Left colon (tissue), 2 donors: ENCODE data around the gene DNAL1. TPM values are rescaled to one million over a fixed set of nuclear protein-coding genes. Genes with fewer than 3 reads are reported as not detected.

Experiments
- ATAC-seq: fragments of 200-7000 bp; cut with Tn5 transposase; one replicate; pipeline ENCODE4 v1.9.1; 2020; ENCODE audit warnings: mild to moderate bottlenecking, moderate library complexity
- DNase-seq, 2 donors: peaks; one replicate each; pipeline ENCODE4 v3.0.0-alpha.2; 2020
- intact Hi-C, 2 donors: fragments of 100-400 bp; cut with DNase I in 1 of 2; cut with micrococcal nuclease in 1 of 2; formaldehyde crosslinking; loops; one replicate each; pipeline versions ENCODE4 v1.11.2 to v1.14.0; 2022; cut with DNase I, micrococcal nuclease
- total RNA-seq, 2 donors: library from RNA; stranded (reverse); fragmentation: NEBNext Ultra II Directional; extraction: Animal tissue kit (Norgen Biotek cat#: 25700); gene quantifications; one replicate each; pipeline ENCODE4 v1.2.1, GENCODE V29; 2021
- donor health status: DM: no; HTN: no; CAD: no.
- donor health status: DM: yes; HTN: yes; CAD: no.

The DNAL1 gene
- total RNA-seq, 2 donors from 2014 or later = 6.3 to 6.4 TPM

- DNase-seq = no peak
- intact Hi-C loops = no loop called here
- ATAC-seq = no peak
These were observed 73.8 kb downstream of the DNAL1 start for GRCh38 chr14:73718418-73719251.

GRCh38 chr14:73719361-73719760 is 74.6 kb downstream of the DNAL1 start:
- ATAC-seq = no peak
- intact Hi-C loops = no loop called here

DNA sequence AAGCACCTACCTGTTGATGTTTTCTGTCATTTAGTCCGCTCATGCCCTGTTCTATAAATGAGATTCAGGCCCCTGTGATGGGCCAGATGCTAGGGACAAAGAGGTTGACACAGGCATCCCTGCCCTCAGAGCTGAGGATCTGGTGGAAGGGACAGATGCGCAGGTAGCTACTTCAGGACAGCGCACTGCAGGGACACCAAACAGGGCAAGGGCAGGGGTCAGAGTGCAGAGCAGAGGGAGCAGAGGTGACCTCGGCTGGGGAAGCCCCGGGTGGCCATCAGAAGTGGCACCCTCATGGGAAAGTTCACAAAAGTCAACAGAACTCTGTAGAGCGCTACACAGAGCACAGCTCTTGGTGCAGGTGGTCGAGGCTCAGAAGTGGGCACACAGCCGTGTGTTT is 75.0 kb downstream of the DNAL1 start:
- DNase-seq (no peak), ATAC-seq (no peak)
- intact Hi-C loops = loop anchor here in 1 of 2 donors (10.0 kb wide), 1 partner anchor 105 kb away; no protein-coding TSS in a partner anchor

More at GRCh38 chr14:73719361-73719760, 74.6 kb downstream of the DNAL1 start:
- DNase-seq = no peak

- intact Hi-C loops = loop anchor here in 1 of 2 donors (10.0 kb wide), 1 partner anchor 104 kb away; no protein-coding TSS in a partner anchor
- ATAC-seq (no peak), DNase-seq (no peak)
These were observed 75.8 kb downstream of the DNAL1 start for GRCh38 chr14:73720636-73721035.

GRCh38 chr14:73721101-73721821 is 76.5 kb downstream of the DNAL1 start:
- ATAC-seq = peak; percentile 30
- intact Hi-C loops = loop anchor here in 1 of 2 donors (10.0 kb wide), 1 partner anchor 104 kb away; no protein-coding TSS in a partner anchor
- no peak for DNase-seq

GRCh38 chr14:73722581-73722980 is 77.8 kb downstream of the DNAL1 start:
- intact Hi-C loops = loop anchor here in 1 of 2 donors (10.0 kb wide), 1 partner anchor 102 kb away; no protein-coding TSS in a partner anchor
- no peak for DNase-seq
- no peak for ATAC-seq

- intact Hi-C loops = loop anchor here in 1 of 2 donors (10.0 kb wide), 1 partner anchor 101 kb away; no protein-coding TSS in a partner anchor
- ATAC-seq (no peak), DNase-seq (no peak)
These were observed 78.6 kb downstream of the DNAL1 start for GRCh38 chr14:73723406-73723796.

- intact Hi-C loops = loop anchor here in 1 of 2 donors (10.0 kb wide), 1 partner anchor 101 kb away; no protein-coding TSS in a partner anchor
- ATAC-seq (no peak), DNase-seq (no peak)
These were observed 79.2 kb downstream of the DNAL1 start for GRCh38 chr14:73723797-73724661.

GRCh38 chr14:73724696-73725095 is 79.9 kb downstream of the DNAL1 start:
- ATAC-seq = no peak
- intact Hi-C loops = loop anchor here (5.0 to 10.0 kb wide), 2 partner anchors 100 to 103 kb away; no protein-coding TSS in a partner anchor
- DNase-seq = no peak

DNA sequence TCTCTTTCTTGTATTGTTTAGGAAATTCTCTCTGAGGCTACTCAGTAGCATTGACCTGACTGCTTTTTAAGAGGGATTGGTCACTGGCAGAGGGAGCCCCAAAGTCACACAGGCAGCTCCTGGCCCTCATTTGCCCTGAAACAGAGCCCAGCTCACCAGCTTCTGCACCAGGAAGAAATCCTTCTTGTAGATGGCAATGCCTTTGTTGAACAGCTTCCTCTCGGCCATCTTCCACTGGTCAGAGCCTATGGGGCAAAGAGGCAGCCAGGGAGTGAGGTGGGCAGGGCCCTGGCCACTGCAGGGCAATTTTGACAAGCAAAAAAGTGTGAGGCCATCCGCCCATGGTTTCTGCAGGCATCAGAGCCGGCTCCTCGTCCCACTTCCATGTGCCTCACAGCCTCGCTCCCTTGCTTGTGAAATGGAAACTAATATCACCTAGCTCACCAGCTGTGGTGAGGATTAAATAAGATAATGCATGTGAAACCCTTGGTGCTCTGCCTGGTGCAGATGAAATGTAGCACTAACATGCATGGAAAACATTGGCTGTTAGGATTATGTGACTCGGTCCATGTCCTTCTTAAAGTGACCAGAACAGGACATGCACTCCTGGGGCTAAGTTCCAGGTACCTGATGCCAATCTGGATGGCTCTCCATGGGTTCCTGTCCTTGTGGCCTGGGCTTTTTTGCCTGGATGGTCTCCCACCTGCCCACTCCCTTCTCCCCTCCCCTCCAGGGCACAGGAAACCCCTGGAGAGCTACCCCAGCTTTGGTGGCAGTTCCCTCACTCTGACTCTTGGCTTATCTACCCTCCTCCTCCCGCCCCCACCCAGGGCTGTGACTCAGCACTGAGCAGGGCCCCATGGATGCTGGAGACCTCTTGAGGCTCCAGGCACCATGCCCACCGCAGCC is 80.6 kb downstream of the DNAL1 start:
- ATAC-seq (no peak), DNase-seq (no peak)
- intact Hi-C loops = loop anchor here (5.0 to 10.0 kb wide), 2 partner anchors 99 to 102 kb away; no protein-coding TSS in a partner anchor

DNA sequence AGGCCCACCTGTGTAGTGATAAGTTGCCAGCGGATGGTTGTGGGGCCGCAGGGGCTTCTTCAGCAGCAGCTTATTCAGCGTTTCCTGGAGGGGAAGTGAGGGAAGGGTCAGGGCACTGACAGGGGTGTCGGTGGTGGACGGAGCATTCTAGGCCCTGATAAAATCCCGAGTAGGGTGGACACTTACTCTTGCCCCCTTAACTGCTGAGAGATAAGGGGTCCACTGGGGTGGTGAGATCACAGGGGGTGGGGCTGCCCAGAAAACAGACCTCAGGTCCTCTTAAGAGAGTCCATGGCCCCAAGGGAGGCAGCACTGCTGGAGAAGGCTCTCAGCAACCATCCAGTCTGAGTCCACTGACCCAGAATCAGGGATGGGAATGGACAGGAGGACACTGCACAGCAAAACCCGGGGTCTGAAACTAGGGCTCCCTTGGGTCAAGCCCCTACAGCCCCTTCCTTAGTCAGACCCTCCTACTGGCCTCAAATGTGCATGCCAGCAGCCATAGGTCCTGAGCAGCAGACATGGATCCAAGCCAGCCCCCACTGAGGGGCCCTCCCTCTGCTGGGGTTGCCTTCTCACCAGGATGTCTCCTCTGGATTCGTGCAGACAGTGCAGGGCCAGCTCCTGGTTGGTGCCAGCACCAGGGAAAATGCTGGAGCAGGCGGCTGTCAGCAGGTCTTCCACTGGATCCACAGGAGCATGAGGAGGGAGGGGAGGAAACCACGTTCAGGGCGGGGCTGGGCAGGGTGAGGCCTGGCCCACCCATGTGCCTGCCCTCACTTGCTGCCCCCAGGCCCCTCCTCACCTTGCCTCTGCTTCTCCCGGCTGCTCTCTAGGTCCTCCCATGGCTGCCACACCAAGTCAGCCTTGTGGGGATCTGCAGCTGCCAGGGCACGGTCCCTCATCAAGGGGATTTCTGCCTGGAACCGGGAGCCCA is 81.5 kb downstream of the DNAL1 start:
- peak in 1 of 2 donors; percentile 18 for DNase-seq
- intact Hi-C loops = loop anchor here (5.0 to 10.0 kb wide), 2 partner anchors 99 to 101 kb away; no protein-coding TSS in a partner anchor
- ATAC-seq = no peak

GRCh38 chr14:73727166-73727565 is 82.4 kb downstream of the DNAL1 start:
- intact Hi-C loops = loop anchor here (5.0 to 10.0 kb wide), 2 partner anchors 98 to 100 kb away; no protein-coding TSS in a partner anchor
- no peak for ATAC-seq

GRCh38 chr14:73728717-73729330 is 84.0 kb downstream of the DNAL1 start:
- DNase-seq (peak; percentile 88 to 94), ATAC-seq (peak; percentile 80)
- intact Hi-C loops = loop anchor here (5.0 to 10.0 kb wide), 2 partner anchors 96 to 98 kb away; no protein-coding TSS in a partner anchor

More at GRCh38 chr14:73727166-73727565, 82.4 kb downstream of the DNAL1 start:
- no peak for DNase-seq

- intact Hi-C loops = loop anchor here (5.0 to 10.0 kb wide), 2 partner anchors 95 to 98 kb away; no protein-coding TSS in a partner anchor
- ATAC-seq = peak; percentile 64
- peak in 1 of 2 donors; percentile 56 for DNase-seq
These were observed 84.9 kb downstream of the DNAL1 start for GRCh38 chr14:73729556-73730265.

DNA sequence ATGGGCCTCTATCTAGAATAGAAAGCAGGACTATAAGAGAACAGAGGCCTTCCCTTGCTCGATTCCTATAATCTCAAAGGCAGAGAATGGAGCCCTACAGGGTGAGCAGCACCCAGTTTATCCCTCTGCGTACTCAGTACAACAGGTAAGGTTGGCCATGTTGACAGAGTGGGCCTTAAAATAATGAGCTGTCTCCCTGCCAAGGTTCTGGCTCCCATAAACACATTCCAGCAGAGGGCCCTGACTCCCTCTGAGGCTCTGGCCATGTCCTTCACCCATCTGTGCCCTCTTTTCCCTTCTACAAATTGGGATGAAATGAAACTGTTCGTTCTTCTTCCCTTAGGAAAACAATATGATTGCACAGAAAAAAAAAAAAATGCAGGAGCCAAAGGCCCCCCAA is 86.3 kb downstream of the DNAL1 start:
- intact Hi-C loops = no loop called here
- ATAC-seq (peak; percentile 32), DNase-seq (peak in 1 of 2 donors; percentile 35)
